ENCODE measurements around the gene AGA. TPM values are rescaled to one million over a fixed set of nuclear protein-coding genes. Genes with fewer than 3 reads are reported as not detected.

The AGA gene
- total RNA-seq, 1 experiment from 2014 or later, result 21.5 TPM

DNA sequence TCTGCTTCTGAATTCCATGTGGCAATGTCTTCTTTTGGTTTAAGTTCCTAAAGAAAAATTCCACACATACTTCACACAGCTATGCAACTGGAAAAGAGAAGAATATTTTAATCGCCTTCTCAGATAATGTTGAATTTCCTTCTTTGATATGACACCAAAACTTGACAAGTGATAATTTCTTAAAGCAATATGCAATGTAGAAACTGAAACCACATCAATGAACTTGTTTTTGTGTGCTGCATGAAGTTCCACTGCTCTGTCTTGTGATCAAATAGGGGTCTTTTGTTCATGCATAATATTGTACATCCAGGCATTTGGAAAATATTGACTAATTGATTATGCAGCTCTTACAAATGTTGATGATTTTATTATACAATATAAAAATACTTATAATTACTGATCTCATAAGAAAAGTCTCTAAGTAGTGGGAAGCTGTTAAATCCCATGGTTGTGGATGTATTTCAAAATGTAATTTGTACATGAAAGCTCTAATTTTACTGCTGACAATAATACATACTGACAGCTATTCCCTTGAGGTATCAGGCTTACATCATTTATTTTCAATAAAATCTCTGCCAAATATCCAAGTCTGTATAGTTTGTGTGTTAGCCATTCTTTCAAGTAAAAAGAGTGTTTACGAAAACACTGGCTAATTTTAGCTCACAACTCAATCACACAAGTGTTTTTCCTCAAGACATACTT lies 56.5 kb downstream of the AGA start:
- POLR2A ChIA-PET (ENCODE audit: unreplicated experiment), result no interaction called here
- Histone ChIP-seq H4K20me1 (ENCODE audit: low read length) (no peaks in the 10 kb centered on the region), H3K36me3 (ENCODE audit: low read depth, low read length) (no peaks in the 10 kb centered on the region), H3K27ac (ENCODE audit: low read length) (no peak overlapping the region), H3K9ac (ENCODE audit: low read length) (no peak overlapping the region), H3K4me2 (ENCODE audit: low read length) (no peak overlapping the region), H3F3A (ENCODE audit: low read length, unreplicated experiment) (no peaks in the 10 kb centered on the region), H3K4me3 (ENCODE audit: low read length) (no peak overlapping the region), H3K4me1 (ENCODE audit: insufficient read depth, low read length) (no peaks in the 10 kb centered on the region), H3K9me3 (ENCODE audit: low read length) (no peaks in the 10 kb centered on the region), H3K27me3 (ENCODE audit: low read length) (no peaks in the 10 kb centered on the region), H3K9me2 (replicated peaks; ENCODE audit: low read length) (no peaks in the 10 kb centered on the region), H3K79me2 (ENCODE audit: low read length) (no peaks in the 10 kb centered on the region), H2AFZ (ENCODE audit: low read length) (no peak overlapping the region)
- DNase-seq (no peak), ATAC-seq (no peak)
- CTCF ChIA-PET, result no interaction called here
- TF ChIP-seq EZH2 (IDR thresholded peaks at IDR 0.05; ENCODE audit: low read length, unreplicated experiment) (no peak), EZH2phosphoT487 (IDR thresholded peaks at IDR 0.05; ENCODE audit: borderline replicate concordance, low read length) (no peak)
- TF ChIP-seq, protein P1, sequence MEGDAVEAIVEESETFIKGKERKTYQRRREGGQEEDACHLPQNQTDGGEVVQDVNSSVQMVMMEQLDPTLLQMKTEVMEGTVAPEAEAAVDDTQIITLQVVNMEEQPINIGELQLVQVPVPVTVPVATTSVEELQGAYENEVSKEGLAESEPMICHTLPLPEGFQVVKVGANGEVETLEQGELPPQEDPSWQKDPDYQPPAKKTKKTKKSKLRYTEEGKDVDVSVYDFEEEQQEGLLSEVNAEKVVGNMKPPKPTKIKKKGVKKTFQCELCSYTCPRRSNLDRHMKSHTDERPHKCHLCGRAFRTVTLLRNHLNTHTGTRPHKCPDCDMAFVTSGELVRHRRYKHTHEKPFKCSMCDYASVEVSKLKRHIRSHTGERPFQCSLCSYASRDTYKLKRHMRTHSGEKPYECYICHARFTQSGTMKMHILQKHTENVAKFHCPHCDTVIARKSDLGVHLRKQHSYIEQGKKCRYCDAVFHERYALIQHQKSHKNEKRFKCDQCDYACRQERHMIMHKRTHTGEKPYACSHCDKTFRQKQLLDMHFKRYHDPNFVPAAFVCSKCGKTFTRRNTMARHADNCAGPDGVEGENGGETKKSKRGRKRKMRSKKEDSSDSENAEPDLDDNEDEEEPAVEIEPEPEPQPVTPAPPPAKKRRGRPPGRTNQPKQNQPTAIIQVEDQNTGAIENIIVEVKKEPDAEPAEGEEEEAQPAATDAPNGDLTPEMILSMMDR (conservative IDR thresholded peaks at IDR 0.05; ENCODE audit: low read depth, low read length), result no peak
- intact Hi-C loops (cut with micrococcal nuclease), result no loop called here
- BruUV-seq (replicated peaks), result no TSS peak

DNA sequence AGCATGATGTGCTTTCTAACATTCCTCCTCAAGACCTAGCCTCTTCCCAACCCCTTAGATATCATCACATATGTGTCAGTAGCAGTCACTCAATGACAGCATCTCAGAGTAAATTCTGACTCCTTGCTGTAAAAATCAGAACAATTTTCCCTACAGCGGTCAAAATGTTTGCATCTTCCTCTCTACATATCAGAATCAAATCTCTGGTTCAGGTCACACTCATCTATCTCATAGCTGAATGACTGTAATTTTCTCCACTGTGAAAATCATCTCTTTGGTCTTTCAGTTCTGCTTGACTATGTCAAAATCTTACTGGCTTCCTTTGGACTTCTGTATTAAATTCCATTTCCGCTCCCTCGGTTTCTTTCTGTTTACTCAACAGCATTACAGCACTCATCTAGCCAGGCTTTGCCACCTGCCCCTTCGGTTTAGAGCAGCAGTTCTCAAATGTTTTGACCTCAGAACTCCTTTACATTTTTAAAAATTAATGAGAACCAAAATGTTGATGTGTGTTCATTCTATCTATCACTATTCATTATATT lies 57.3 kb downstream of the AGA start:
- Histone ChIP-seq H3F3A (ENCODE audit: low read length, unreplicated experiment) (no peaks in the 10 kb centered on the region), H4K20me1 (ENCODE audit: low read length) (no peaks in the 10 kb centered on the region), H3K4me1 (ENCODE audit: insufficient read depth, low read length) (no peaks in the 10 kb centered on the region), H3K79me2 (ENCODE audit: low read length) (no peaks in the 10 kb centered on the region), H3K9ac (ENCODE audit: low read length) (no peak overlapping the region), H3K4me2 (ENCODE audit: low read length) (no peak overlapping the region), H3K27me3 (ENCODE audit: low read length) (no peaks in the 10 kb centered on the region), H2AFZ (ENCODE audit: low read length) (no peak overlapping the region), H3K9me2 (replicated peaks; ENCODE audit: low read length) (no peaks in the 10 kb centered on the region), H3K9me3 (ENCODE audit: low read length) (no peaks in the 10 kb centered on the region), H3K27ac (ENCODE audit: low read length) (no peak overlapping the region), H3K4me3 (ENCODE audit: low read length) (no peak overlapping the region), H3K36me3 (ENCODE audit: low read depth, low read length) (no peaks in the 10 kb centered on the region)
- DNase-seq (no peak), ATAC-seq (no peak)
- BruUV-seq (replicated peaks), result no TSS peak
- intact Hi-C loops (cut with micrococcal nuclease), result no loop called here
- ChIA-PET POLR2A (ENCODE audit: unreplicated experiment) (no interaction called here), CTCF (no interaction called here)
- TF ChIP-seq EZH2phosphoT487 (IDR thresholded peaks at IDR 0.05; ENCODE audit: borderline replicate concordance, low read length) (no peak), EZH2 (IDR thresholded peaks at IDR 0.05; ENCODE audit: low read length, unreplicated experiment) (no peak)
- TF ChIP-seq, protein P1 (conservative IDR thresholded peaks at IDR 0.05; ENCODE audit: low read depth, low read length), result no peak

DNA sequence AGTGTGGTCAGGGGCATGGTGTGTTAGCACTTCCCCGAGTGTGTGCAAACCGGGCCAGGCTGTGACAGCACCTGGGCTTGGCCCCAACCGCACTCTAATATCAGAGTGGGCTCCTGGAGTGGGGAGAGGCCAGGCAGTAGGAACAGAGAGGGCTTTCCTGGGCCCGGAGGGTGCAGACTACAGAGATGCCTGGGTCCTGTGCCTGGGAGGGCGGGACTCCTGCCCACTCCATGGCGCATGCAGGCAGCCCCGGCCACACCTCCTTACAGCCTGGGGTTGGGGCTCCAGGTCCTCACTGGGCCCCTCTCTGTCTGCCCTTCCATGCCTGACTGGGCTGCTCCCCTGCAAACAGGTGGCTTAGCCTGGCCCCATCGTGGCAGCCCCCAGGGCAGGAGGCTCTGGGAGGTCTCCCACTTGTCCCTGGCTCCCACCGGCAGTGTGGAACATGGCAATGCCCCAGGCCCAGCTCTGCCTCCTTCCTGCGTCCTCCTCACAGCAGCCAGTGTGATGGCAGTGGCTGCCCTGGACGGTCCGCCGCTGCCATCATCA lies 60.4 kb downstream of the AGA start:
- ATAC-seq (no peak), DNase-seq (no peak)
- intact Hi-C loops (cut with micrococcal nuclease), result no loop called here
- CTCF ChIA-PET, result interaction anchor here (0.6 kb wide), 1 partner anchor 14 kb away, joined by 7 read pairs; no protein-coding TSS in a partner anchor
- Histone ChIP-seq H3K36me3 (ENCODE audit: low read depth, low read length) (no peaks in the 10 kb centered on the region), H2AFZ (ENCODE audit: low read length) (no peak overlapping the region), H3K4me1 (ENCODE audit: insufficient read depth, low read length) (no peaks in the 10 kb centered on the region), H3K4me3 (ENCODE audit: low read length) (no peak overlapping the region), H3F3A (ENCODE audit: low read length, unreplicated experiment) (no peaks in the 10 kb centered on the region), H4K20me1 (ENCODE audit: low read length) (no peaks in the 10 kb centered on the region), H3K27ac (ENCODE audit: low read length) (no peak overlapping the region), H3K9me2 (replicated peaks; ENCODE audit: low read length) (no peaks in the 10 kb centered on the region), H3K27me3 (ENCODE audit: low read length) (no peaks in the 10 kb centered on the region), H3K9ac (ENCODE audit: low read length) (no peak overlapping the region), H3K79me2 (ENCODE audit: low read length) (no peaks in the 10 kb centered on the region), H3K9me3 (ENCODE audit: low read length) (no peaks in the 10 kb centered on the region), H3K4me2 (ENCODE audit: low read length) (no peak overlapping the region)
- POLR2A ChIA-PET (ENCODE audit: unreplicated experiment), result no interaction called here
- TF ChIP-seq EZH2 (IDR thresholded peaks at IDR 0.05; ENCODE audit: low read length, unreplicated experiment) (no peak), EZH2phosphoT487 (IDR thresholded peaks at IDR 0.05; ENCODE audit: borderline replicate concordance, low read length) (no peak)
- TF ChIP-seq, protein P1 (conservative IDR thresholded peaks at IDR 0.05; ENCODE audit: low read depth, low read length), result no peak
- BruUV-seq (replicated peaks), result no TSS peak
